ENCODE measurements around the gene POU2F2.

Gene POU2F2

DNA sequence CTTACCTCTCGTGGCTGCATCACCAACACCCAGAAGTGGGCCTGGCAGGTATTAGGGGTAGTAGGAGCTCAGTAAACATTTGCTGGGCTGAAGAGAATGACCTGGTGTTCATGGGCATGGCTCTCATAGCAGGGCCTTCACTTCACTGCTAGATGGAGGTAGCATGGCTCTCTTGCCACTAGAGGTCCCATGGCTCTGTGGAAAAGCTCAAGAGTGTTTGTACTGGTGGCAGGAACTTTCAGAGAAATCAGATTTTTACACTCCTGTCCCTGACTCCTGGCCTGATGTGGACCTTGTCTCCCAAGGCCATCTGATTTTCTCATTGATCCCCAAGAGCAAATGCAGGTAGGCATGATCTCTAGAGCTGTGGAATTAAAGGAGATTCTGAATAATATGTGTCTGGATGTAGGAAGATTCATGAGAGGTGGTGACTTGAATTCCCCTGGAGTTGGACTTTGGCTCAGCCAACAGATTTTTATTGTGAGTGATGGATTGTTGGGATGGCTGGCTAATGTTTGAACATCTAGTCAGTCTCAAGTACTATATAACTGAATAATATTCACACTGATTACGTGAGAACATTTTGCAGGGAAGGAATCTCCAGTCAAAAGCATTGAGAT, 50.6 kb downstream of the POU2F2 start:
- no peak for DNase-seq

- DNase-seq: no peak
Observed at GRCh38 chr19:42080764-42081375, 51.4 kb downstream of the POU2F2 start.

- DNase-seq: no peak
Observed at GRCh38 chr19:42079886-42080763, 52.1 kb downstream of the POU2F2 start.

DNA sequence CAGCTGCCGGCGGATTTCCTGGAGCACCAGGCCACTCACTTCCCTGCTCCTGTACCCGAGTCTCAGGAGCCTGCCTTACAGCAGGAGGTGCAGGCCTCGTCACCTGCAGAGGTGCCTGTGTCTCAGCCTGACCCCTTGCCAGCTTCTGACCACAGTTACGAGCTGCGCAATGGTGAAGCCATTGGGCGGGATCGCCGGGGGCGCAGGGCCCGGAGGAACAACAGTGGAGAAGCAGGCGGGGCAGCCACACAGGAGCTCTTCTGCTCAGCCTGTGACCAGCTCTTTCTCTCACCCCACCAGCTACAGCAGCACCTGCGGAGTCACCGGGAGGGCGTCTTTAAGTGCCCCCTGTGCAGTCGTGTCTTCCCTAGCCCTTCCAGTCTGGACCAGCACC, 53.0 kb downstream of the POU2F2 start:
- DNase-seq: no peak

DNA sequence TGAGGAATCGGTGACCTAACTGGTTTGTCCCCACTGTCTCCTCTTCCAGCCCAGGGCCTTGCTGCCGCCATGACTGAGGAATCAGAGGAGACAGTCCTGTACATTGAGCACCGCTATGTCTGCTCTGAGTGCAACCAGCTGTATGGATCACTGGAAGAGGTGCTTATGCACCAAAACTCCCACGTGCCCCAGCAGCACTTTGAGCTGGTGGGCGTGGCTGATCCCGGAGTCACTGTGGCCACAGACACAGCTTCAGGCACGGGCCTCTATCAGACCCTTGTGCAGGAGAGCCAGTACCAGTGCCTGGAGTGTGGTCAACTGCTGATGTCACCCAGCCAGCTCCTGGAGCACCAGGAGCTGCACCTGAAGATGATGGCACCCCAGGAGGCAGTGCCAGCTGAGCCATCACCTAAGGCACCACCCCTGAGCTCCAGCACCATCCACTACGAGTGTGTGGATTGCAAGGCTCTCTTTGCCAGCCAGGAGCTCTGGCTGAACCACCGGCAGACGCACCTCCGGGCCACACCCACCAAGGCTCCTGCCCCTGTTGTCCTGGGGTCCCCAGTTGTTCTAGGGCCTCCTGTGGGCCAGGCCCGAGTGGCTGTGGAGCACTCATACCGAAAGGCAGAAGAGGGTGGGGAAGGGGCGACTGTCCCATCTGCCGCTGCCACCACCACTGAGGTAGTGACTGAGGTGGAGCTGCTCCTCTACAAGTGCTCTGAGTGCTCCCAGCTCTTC, 53.5 kb downstream of the POU2F2 start:
- no peak for DNase-seq

- DNase-seq: no peak
Observed at GRCh38 chr19:42078058-42078457, 54.2 kb downstream of the POU2F2 start.

DNA sequence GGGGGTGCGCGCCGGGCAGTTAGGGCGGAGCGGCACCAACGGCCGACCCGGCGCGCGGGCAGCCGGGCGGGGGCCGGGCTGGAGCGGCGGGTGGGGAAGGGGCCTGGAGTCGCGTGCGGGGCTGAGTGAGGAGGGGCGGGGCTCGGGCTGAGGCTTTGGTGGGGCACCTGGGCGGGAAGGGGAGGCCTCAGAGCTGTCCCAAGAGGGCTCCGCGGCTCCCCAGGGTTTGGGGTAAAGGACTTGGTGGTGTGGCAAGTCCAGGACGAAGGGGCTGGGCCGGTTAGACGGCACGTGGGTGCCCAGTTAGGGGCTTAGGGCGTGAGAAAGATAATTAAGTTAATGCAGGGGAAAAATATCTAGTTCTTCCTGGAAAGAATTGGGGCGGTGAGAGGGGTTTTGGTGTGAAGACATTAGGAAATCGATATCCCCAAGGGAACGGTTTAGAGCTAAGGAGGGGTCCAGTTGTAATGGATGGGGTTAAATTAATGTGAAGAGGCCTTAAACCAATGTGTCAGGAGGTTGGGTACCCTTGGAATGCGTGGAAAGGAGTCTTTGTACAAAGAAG, 55.8 kb downstream of the POU2F2 start:
- peak in 3 of 56 donors; percentile 40 to 57 (median 51) for DNase-seq

GRCh38 chr19:42075616-42076379, 56.4 kb downstream of the POU2F2 start, which contains the start of gene ZNF574:
ZNF574 (plus strand) TSS chr19:42076166; CDS start chr19:42078607, 2,441 bp downstream.
- peak; percentile 86 to 100 (median 97) for DNase-seq

- DNase-seq: no peak
Observed at GRCh38 chr19:42075364-42075615, 57.0 kb downstream of the POU2F2 start.

- peak in 2 of 56 donors; percentile 18 to 36 for DNase-seq
Observed at GRCh38 chr19:42074513-42075363, 57.5 kb downstream of the POU2F2 start.

GRCh38 chr19:42071247-42071646, 61.0 kb downstream of the POU2F2 start:
- no peak for DNase-seq

DNA sequence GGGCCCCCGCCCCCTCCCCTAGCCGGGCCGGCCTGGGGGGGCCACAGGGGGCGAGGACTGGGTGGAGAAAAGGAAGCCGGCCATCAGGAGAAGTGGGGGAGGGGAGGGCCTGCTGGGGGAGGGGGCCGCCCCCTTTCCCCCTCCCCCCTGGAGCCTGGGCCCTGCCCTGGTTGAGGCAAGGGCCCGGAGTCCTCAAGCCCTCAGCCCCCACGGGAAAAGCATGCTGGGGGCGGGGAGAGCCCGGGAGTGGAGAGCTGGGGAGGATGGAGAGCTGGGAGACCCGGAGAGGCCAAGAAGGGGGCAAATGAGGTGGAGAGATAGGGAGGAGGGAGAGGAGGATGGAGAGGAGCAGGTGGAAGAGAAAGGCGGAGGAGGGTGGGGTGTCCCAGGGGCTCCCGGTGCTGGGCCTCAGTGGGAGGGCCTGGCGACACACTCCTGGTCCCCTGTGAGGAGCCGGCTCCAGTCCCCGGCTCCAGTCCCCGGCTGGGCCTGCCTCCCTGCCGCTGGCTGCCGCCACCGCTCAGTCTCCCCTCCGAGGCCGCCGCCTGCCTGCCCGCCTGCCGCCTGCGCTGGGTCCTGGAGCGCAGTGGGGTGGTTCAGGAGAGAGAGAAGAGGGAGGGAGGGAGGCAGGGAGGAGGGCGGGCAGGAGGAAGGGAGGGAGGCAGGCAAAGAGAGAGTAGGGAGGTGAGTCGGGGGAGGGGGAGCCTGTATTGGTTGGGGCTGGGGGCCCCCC, 62.5 kb downstream of the POU2F2 start, which contains the start of gene GRIK5:
Gene GRIK5 (minus strand): TSS at position 588 of the 733 bp plus-strand sequence. CDS start 4,436 bp downstream, outside the sequence.
- peak in 25 of 56 donors; percentile 11 to 52 (median 26) for DNase-seq

DNA sequence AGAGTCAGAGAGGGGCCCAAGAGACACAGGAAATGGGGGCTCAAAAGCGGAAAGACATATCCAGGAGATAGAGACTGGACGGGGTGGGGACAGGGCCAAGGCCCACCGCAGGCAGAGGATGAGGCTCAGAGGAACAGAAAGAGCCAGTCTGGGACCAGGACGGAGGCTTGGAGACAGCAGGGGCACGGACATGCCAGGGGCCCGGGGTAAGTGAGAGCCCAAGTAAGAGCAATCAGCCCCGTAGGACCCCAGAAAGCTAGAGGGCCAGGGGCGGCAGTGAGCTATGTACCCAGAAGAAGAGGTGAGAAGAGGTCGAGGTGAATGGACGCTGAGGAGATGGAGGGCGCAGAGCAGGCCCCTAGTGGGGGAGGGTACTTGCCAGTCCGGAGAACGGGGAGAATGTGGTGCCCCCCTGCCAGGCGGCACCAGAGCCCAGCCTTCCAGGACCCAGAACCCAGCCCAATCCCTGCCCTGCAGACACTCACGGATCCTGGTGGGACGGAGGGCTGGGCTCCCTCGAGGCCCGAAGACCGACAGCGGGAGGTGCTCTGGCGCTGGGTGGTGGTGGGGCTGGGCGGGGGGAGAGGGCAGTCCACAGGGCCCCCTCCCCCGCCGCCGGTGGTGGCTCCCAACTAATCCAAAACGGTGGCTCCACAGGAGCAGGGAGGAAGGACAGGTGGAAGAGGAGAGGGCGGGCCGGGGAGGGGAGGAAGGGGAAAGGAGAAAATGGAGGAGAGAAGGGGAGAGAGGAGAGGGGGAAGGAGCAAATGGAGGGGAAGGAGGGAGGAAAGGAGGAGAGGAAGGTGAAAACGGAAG, 63.3 kb downstream of the POU2F2 start:
- no peak for DNase-seq

GRCh38 chr19:42068361-42068755, 63.9 kb downstream of the POU2F2 start:
- no peak for DNase-seq

- peak in 1 of 56 donors; percentile 8 for DNase-seq
Observed at GRCh38 chr19:42067315-42067888, 64.8 kb downstream of the POU2F2 start.

DNA sequence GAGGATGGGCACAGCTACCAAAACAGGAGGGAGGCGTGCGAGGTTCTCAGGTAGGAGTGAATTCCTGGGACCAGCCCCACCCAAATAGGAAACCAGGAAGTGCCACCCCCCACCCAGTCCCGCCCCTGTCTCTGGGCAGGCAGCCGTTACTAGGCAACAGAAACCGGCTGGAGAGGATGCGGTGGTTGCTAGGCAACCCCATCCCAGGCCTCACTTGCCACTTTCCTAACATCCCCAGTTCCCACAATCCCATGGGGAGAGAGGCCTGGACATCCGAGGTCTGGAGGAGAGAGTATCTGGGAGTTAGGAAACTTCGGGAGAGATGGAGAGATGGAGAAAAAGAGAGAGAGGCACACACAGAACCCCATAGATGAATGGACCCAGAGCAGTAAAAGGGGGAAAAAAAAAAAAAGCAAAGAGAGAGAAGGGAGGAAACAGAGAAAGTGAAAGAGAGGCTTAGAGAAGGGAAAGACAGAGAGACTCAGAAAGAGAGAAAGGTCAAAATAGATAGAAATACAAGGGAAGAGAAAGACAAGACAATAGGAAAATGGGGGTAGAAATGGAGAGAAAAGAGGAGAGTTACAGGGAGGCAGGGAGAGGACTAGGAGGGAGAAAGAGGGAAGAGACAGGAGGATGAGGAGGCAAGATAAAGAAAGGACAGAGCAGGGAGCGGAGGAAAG, 66.0 kb downstream of the POU2F2 start:
- peak in 34 of 56 donors; percentile 10 to 71 (median 45) for DNase-seq

DNA sequence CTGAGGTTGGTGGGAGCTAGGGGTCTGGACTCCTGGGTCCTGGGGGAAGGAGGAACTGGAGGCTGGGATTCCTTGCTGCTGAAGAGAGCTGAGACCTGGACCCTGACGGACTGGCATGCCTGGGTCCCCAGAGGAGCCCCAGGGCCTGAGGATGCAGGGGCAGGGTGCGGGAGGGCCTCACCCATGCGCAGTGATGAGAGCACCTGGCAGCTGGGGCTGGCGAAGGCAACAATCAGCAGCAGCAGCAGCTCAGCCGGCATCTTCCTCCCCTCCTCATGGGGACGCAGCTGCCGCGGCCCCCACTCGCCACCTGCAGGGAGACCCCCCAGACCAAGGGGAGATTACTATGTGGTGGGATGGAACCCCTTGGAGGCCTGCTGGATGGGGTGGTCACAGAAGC, 66.7 kb downstream of the POU2F2 start:
- DNase-seq: no peak
